Colonic mucosa (tissue), 4 donors: ENCODE results near the gene SND1. TPM values are rescaled to one million over a fixed set of nuclear protein-coding genes. Genes with fewer than 3 reads are reported as not detected.

ENCODE experiments used
- DNase-seq: peaks from one replicate; pipeline ENCODE4 v3.0.0-alpha.2; 2020
- H3K27ac ChIP-seq: fragments of 200-600 bp; one replicate; pipeline ENCODE4 v1.8.0; 2021
- H3K27me3 ChIP-seq: fragments of 200-600 bp; one replicate; pipeline ENCODE4 v1.8.0; 2021
- H3K36me3 ChIP-seq: fragments of 200-600 bp; one replicate; pipeline ENCODE4 v1.8.0; 2021
- H3K4me1 ChIP-seq: fragments of 200-600 bp; one replicate; pipeline ENCODE4 v1.8.0; 2021; ENCODE audit warnings: mild to moderate bottlenecking
- H3K4me3 ChIP-seq: fragments of 200-600 bp; one replicate; pipeline ENCODE4 v1.8.0; 2021
- H3K9ac ChIP-seq, 2 donors: one replicate each; pipeline ENCODE4 v1.7.0; 2013; ENCODE audit warnings: control low read depth in 2 of 2, low read depth in 2 of 2, low read length in 2 of 2
- H3K9me3 ChIP-seq: fragments of 200-600 bp; one replicate; pipeline ENCODE4 v1.8.0; 2021
- CTCF ChIP-seq: fragments of 200-600 bp; IDR thresholded peaks from one replicate; pipeline ENCODE4 v1.8.0; 2022; ENCODE audit warnings: antibody characterized with exemption, mild to moderate bottlenecking
- intact Hi-C: fragments of 100-400 bp; cut with DNase I; formaldehyde crosslinking; loops from one replicate; pipeline ENCODE4 v1.14.1; 2022
- total RNA-seq, 2 donors: library from RNA; stranded (reverse); fragmentation: NEBNext Ultra II Directional in 1 of 2; extraction: Animal tissue kit (Norgen Biotek cat#: 25700) in 1 of 2; gene quantifications; one replicate each; pipeline ENCODE4 v1.2.1, GENCODE V29; 2021
- donor health status: healthy.
- donor health status: DM: no; HTN: no; CAD: no.
- donor health status: DM: no; HTN: no; CAD: no.

The SND1 gene
- total RNA-seq, 2 donors from 2014 or later, result 134 to 163 TPM

- no peak overlapping the region for H3K4me3 ChIP-seq
- TF ChIP-seq CTCF, result no peak
- H3K4me1 ChIP-seq, result peaks cover 8% of the 10 kb centered on the region
- intact Hi-C loops, result loop anchor here (10.0 kb wide), 1 partner anchor 169 kb away; no protein-coding TSS in a partner anchor
- no peak overlapping the region for H3K27ac ChIP-seq
- H3K27me3 ChIP-seq, result peaks cover 4% of the 10 kb centered on the region
- no peak overlapping the region for H3K9ac ChIP-seq
- DNase-seq, result no peak
- H3K36me3 ChIP-seq, result no peaks in the 10 kb centered on the region
- no peaks in the 10 kb centered on the region for H3K9me3 ChIP-seq
These were observed 383.7 kb downstream of the SND1 start for GRCh38 chr7:128035712-128036111.

- Histone ChIP-seq H3K27me3 (peaks cover 4% of the 10 kb centered on the region), H3K4me3 (no peak overlapping the region), H3K9me3 (no peaks in the 10 kb centered on the region), H3K9ac (no peak overlapping the region), H3K4me1 (peaks cover 8% of the 10 kb centered on the region), H3K36me3 (no peaks in the 10 kb centered on the region), H3K27ac (no peak overlapping the region)
- intact Hi-C loops, result loop anchor here (10.0 kb wide), 1 partner anchor 168 kb away; no protein-coding TSS in a partner anchor
- no peak for TF ChIP-seq CTCF
- no peak for DNase-seq
These were observed 384.4 kb downstream of the SND1 start for GRCh38 chr7:128036226-128036940.

GRCh38 chr7:128037081-128037480 is 385.1 kb downstream of the SND1 start:
- H3K27ac ChIP-seq, result no peak overlapping the region
- no peak overlapping the region for H3K9ac ChIP-seq
- no peaks in the 10 kb centered on the region for H3K36me3 ChIP-seq
- no peak for DNase-seq
- intact Hi-C loops, result loop anchor here (10.0 kb wide), 1 partner anchor 168 kb away; no protein-coding TSS in a partner anchor
- peaks cover under 1% of the 10 kb centered on the region for H3K27me3 ChIP-seq
- no peaks in the 10 kb centered on the region for H3K9me3 ChIP-seq
- H3K4me1 ChIP-seq, result peaks cover 8% of the 10 kb centered on the region
- no peak for TF ChIP-seq CTCF
- no peak overlapping the region for H3K4me3 ChIP-seq

- Histone ChIP-seq H3K9ac (no peak overlapping the region), H3K4me3 (no peak overlapping the region)
These were observed 386.1 kb downstream of the SND1 start for GRCh38 chr7:128037880-128038619.

More at GRCh38 chr7:128037880-128038619, 386.1 kb downstream of the SND1 start:
- Histone ChIP-seq H3K27me3 (no peaks in the 10 kb centered on the region), H3K27ac (no peak overlapping the region), H3K9me3 (no peaks in the 10 kb centered on the region), H3K36me3 (no peaks in the 10 kb centered on the region), H3K4me1 (peaks cover 8% of the 10 kb centered on the region)
- DNase-seq, result no peak
- intact Hi-C loops, result loop anchor here (10.0 kb wide), 1 partner anchor 167 kb away; no protein-coding TSS in a partner anchor
- TF ChIP-seq CTCF, result no peak
